HepG2 (cell line): Measurements from ENCODE around the gene RAB22A. TPM values are rescaled to one million over a fixed set of nuclear protein-coding genes. Genes with fewer than 3 reads are reported as not detected.

ENCODE experiments used
- ATF7-NPFF ChIP-seq: sonication (generic); formaldehyde crosslinking; IDR thresholded peaks from 2 replicates; pipeline ENCODE4 v1.8.1; 2023; ENCODE audit warnings: mild to moderate bottlenecking, low read depth, missing genetic modification reagents, moderate library complexity
- BCL3 ChIP-seq: sonication (generic); formaldehyde crosslinking; IDR thresholded peaks from 2 replicates; pipeline ENCODE4 v1.5.1; 2020; ENCODE audit warnings: mild to moderate bottlenecking, missing genetic modification reagents, moderate library complexity
- BRCA1 ChIP-seq: sonication (generic); formaldehyde crosslinking; IDR thresholded peaks from 2 replicates; pipeline ENCODE4 v1.4.0; 2020; ENCODE audit warnings: missing genetic modification reagents
- BRD4 ChIP-seq: sonication (generic); formaldehyde crosslinking; IDR thresholded peaks from 2 replicates; pipeline ENCODE4 v1.4.0; 2020; ENCODE audit warnings: missing genetic modification reagents
- HES4 ChIP-seq: sonication (generic); formaldehyde crosslinking; IDR thresholded peaks from 2 replicates; pipeline ENCODE4 v1.9.0; 2021; ENCODE audit warnings: mild to moderate bottlenecking, missing genetic modification reagents, borderline replicate concordance
- JUNB ChIP-seq: sonication (generic); formaldehyde crosslinking; IDR thresholded peaks from 2 replicates; pipeline ENCODE4 v1.8.0; 2022; ENCODE audit warnings: missing genetic modification reagents, mild to moderate bottlenecking, borderline replicate concordance
- KDM5B ChIP-seq: sonication (generic); formaldehyde crosslinking; IDR thresholded peaks from 2 replicates; pipeline ENCODE4 v1.4.0; 2020; ENCODE audit warnings: missing genetic modification reagents, mild to moderate bottlenecking, borderline replicate concordance
- KLF15 ChIP-seq: sonication (generic); formaldehyde crosslinking; IDR thresholded peaks from 2 replicates; pipeline ENCODE4 v1.8.1; 2023; ENCODE audit warnings: borderline replicate concordance, mild to moderate bottlenecking, inconsistent platforms, missing genetic modification reagents, mixed read lengths
- MEIS2 ChIP-seq: sonication (generic); formaldehyde crosslinking; IDR thresholded peaks from 2 replicates; pipeline ENCODE4 v1.9.0; 2021; ENCODE audit warnings: mild to moderate bottlenecking, missing genetic modification reagents
- ZMYM2 ChIP-seq: sonication (generic); formaldehyde crosslinking; IDR thresholded peaks from 2 replicates; pipeline ENCODE4 v1.8.0; 2022; ENCODE audit warnings: mild to moderate bottlenecking, missing genetic modification reagents
- ZNF547 ChIP-seq: sonication (generic); formaldehyde crosslinking; IDR thresholded peaks from 2 replicates; pipeline ENCODE4 v1.5.1; 2020; ENCODE audit warnings: mild to moderate bottlenecking, missing genetic modification reagents
- ZNF556 ChIP-seq: sonication (generic); formaldehyde crosslinking; IDR thresholded peaks from 2 replicates; pipeline ENCODE4 v1.4.0; 2020; ENCODE audit warnings: mild to moderate bottlenecking, missing genetic modification reagents, borderline replicate concordance
- ZNF574 ChIP-seq: sonication (generic); formaldehyde crosslinking; IDR thresholded peaks from 2 replicates; pipeline ENCODE4 v1.4.0; 2020; ENCODE audit warnings: missing genetic modification reagents
- ZNF780A ChIP-seq: sonication (generic); formaldehyde crosslinking; IDR thresholded peaks from 2 replicates; pipeline ENCODE4 v1.8.0; 2022; ENCODE audit warnings: mild to moderate bottlenecking, missing genetic modification reagents, moderate library complexity
- ZNF83 ChIP-seq: sonication (generic); formaldehyde crosslinking; IDR thresholded peaks from 2 replicates; pipeline ENCODE4 v1.4.0; 2020; ENCODE audit warnings: missing genetic modification reagents, mild to moderate bottlenecking, borderline replicate concordance
- polyA plus RNA-seq, 8 experiments: library from polyadenylated mRNA; depleted of rRNA in 3 of 8; stranded (reverse) in 7 of 8; unstranded in 1 of 8; fragments of >200 nt; fragmentation: Illumina TruSeq in 4 of 8; extraction: Trizol in 4 of 8; gene quantifications; 2 replicates each; pipeline versions ENCODE4 v1.2.1 to v1.2.3, GENCODE V29; 2011 to 2016; ENCODE audit warnings: low read depth in 4 of 8, missing spikeins in 1 of 8, mixed read lengths in 1 of 8; ENCODE audit not compliant: insufficient read depth in 1 of 8
- total RNA-seq, 5 experiments: library from RNA; depleted of rRNA; stranded (reverse); fragments of >200 nt; fragmentation: Illumina TruSeq; extraction: Trizol; gene quantifications; 2 replicates each; pipeline ENCODE4 v1.2.3, GENCODE V29; 2016; ENCODE audit warnings: low read depth in 1 of 5
- TF ChIP-seq, protein P1 (sequence below): sonication (generic); formaldehyde crosslinking; IDR thresholded peaks from 2 replicates; pipeline ENCODE4 v1.4.0; 2020; ENCODE audit warnings: missing genetic modification reagents, borderline replicate concordance
- TF ChIP-seq, protein P2 (sequence below): sonication (generic); formaldehyde crosslinking; IDR thresholded peaks from 2 replicates; pipeline ENCODE4 v1.8.1; 2023; ENCODE audit warnings: mild to moderate bottlenecking, inconsistent platforms, moderate library complexity, missing genetic modification reagents, borderline replicate concordance

Gene RAB22A
- total and polyA plus RNA-seq, 2 of the 13 experiments (the other 11 are each of a cell fraction or from before 2014, with no cell fraction given) = 10.7 to 11.2 TPM

GRCh38 chr20:58389324-58389967 is 79.9 kb downstream of the RAB22A start (continued):
- TF ChIP-seq ZNF574 (CRISPR knock-in tag) (peak; percentile 78; the same call in 1 of the 2 replicates), JUNB (CRISPR knock-in tag) (no peak), ZMYM2 (CRISPR knock-in tag) (no peak), ZNF780A (CRISPR knock-in tag) (no peak; the same call in 1 of the 2 replicates), BRD4 (CRISPR knock-in tag) (peak; percentile 89), ZNF556 (CRISPR knock-in tag) (peak; percentile 20; the same call in 1 of the 2 replicates), KDM5B (CRISPR knock-in tag) (peak; percentile 58; the same call in 1 of the 2 replicates), ZNF83 (CRISPR knock-in tag) (no peak), KLF15 (peak; percentile 44; the same call in 1 of the 2 replicates), ZNF547 (CRISPR knock-in tag) (peak; percentile 18; the same call in 1 of the 2 replicates), HES4 (peak; percentile 64; the same call in 1 of the 2 replicates), BCL3 (0 out of 2 replicates have a peak, but pooled peaks have one; percentile 71), ATF7-NPFF (CRISPR knock-in tag) (peak; percentile 79), MEIS2 (CRISPR knock-in tag) (peak; percentile 75; the same call in 1 of the 2 replicates), BRCA1 (CRISPR knock-in tag) (peak; percentile 59; the same call in 1 of the 2 replicates)
- TF ChIP-seq, protein P1, sequence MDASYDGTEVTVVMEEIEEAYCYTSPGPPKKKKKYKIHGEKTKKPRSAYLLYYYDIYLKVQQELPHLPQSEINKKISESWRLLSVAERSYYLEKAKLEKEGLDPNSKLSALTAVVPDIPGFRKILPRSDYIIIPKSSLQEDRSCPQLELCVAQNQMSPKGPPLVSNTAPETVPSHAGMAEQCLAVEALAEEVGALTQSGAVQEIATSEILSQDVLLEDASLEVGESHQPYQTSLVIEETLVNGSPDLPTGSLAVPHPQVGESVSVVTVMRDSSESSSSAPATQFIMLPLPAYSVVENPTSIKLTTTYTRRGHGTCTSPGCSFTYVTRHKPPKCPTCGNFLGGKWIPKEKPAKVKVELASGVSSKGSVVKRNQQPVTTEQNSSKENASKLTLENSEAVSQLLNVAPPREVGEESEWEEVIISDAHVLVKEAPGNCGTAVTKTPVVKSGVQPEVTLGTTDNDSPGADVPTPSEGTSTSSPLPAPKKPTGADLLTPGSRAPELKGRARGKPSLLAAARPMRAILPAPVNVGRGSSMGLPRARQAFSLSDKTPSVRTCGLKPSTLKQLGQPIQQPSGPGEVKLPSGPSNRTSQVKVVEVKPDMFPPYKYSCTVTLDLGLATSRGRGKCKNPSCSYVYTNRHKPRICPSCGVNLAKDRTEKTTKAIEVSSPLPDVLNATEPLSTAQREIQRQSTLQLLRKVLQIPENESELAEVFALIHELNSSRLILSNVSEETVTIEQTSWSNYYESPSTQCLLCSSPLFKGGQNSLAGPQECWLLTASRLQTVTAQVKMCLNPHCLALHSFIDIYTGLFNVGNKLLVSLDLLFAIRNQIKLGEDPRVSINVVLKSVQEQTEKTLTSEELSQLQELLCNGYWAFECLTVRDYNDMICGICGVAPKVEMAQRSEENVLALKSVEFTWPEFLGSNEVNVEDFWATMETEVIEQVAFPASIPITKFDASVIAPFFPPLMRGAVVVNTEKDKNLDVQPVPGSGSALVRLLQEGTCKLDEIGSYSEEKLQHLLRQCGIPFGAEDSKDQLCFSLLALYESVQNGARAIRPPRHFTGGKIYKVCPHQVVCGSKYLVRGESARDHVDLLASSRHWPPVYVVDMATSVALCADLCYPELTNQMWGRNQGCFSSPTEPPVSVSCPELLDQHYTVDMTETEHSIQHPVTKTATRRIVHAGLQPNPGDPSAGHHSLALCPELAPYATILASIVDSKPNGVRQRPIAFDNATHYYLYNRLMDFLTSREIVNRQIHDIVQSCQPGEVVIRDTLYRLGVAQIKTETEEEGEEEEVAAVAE (CRISPR knock-in tag) = no peak
- TF ChIP-seq, protein P2, sequence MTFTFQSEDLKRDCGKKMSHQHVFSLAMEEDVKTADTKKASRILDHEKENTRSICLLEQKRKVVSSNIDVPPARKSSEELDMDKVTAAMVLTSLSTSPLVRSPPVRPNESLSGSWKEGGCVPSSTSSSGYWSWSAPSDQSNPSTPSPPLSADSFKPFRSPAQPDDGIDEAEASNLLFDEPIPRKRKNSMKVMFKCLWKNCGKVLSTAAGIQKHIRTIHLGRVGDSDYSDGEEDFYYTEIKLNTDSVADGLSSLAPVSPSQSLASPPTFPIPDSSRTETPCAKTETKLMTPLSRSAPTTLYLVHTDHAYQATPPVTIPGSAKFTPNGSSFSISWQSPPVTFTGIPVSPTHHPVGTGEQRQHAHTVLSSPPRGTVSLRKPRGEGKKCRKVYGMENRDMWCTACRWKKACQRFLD (CRISPR knock-in tag) = 0 out of 2 replicates have a peak, but pooled peaks have one; percentile 62
